Measurements from ENCODE around the gene SLC30A10.
"Not testable (repeated sequence)": the region's sequence is repeated elsewhere in the genome, so short reads cannot be mapped to it uniquely, and the experiment has no call there.

Gene SLC30A10

DNA sequence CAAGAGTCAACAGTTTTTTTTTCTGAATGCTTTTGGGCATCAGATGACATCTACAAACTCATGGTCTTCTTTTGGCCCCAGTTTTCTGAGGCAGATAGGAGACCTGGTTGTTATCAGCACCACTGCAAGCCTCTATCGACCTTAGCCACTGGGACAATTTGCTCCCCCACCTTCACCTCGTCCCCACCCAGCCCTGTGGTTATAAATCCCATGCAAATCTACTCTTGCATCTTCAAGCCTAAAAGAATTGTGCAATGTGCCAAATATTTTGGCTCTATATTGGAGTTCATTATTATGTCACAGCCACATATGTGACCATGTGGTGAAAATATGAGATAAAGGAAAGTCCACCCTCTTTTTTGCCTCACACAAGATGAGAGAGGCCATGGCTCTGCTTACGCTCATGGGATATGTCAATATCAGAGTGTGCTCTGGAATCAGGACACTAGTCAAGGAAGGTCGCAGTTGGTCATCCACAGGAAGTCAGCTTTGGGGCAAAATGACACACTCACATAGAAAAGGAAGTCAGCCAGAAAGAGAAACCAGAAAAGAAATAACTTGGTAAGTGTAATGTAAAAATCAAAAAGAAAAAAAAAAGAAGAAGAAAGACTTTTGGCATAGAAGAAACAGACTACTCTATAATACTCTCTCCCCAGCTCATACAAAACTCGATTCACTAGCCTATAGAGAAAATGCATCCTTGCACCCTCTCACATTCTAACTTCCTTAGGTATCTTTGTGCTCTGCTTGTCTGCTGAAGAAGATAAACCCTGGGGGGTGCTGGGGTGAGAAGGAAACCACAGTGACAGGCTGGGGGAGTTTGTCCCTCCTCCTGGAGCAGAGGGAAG, 21.2 kb downstream of the SLC30A10 start:
- H3K27me3 ChIP-seq (ENCODE audit: low read depth, low read length): no peaks in the 10 kb centered on the region
- no peaks in the 10 kb centered on the region for H3K9me3 ChIP-seq (ENCODE audit: control insufficient read depth in 1 of 2, low read length in 2 of 2)
- H3K36me3 ChIP-seq (ENCODE audit: control insufficient read depth in 1 of 2, insufficient read depth in 2 of 2, low read length in 2 of 2): no peaks in the 10 kb centered on the region
- no peak overlapping the region for H3K4me3 ChIP-seq (ENCODE audit: low read depth in 1 of 2, low read length in 2 of 2)
- H3K4me1 ChIP-seq (ENCODE audit: control insufficient read depth in 1 of 2, insufficient read depth in 2 of 2, low read length in 2 of 2): no peaks in the 10 kb centered on the region
- H3K27ac ChIP-seq (ENCODE audit: low read length): no peak overlapping the region

DNA sequence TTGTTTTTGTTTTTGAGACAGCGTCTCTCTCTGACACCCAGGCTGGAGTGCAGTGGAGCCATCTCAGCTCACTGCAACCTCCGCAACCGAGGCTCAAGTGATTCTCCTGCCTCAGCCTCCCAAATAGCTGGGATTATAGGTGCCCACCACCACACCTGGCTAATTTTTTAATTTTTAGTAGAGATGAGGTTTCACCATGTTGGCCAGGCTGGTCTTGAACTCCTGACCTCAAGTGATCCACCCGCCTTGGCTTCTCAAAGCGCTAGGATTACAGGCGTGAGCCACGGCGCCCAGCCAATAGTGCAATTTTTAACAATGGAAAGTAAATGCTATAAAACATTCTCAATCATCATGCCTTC, 21.8 kb downstream of the SLC30A10 start:
- H3K27me3 ChIP-seq (ENCODE audit: low read depth, low read length); H3K4me3 ChIP-seq (ENCODE audit: low read depth in 1 of 2, low read length in 2 of 2); H3K9me3 ChIP-seq (ENCODE audit: control insufficient read depth in 1 of 2, low read length in 2 of 2); H3K36me3 ChIP-seq (ENCODE audit: control insufficient read depth in 1 of 2, insufficient read depth in 2 of 2, low read length in 2 of 2); H3K4me1 ChIP-seq (ENCODE audit: control insufficient read depth in 1 of 2, insufficient read depth in 2 of 2, low read length in 2 of 2); H3K27ac ChIP-seq (ENCODE audit: low read length): not testable (repeated sequence)

GRCh38 chr1:219905524-219905923, 22.8 kb downstream of the SLC30A10 start:
- H3K9me3 ChIP-seq (ENCODE audit: control insufficient read depth in 1 of 2, low read length in 2 of 2): no peaks in the 10 kb centered on the region
- no peaks in the 10 kb centered on the region for H3K27me3 ChIP-seq (ENCODE audit: low read depth, low read length)
- H3K36me3 ChIP-seq (ENCODE audit: control insufficient read depth in 1 of 2, insufficient read depth in 2 of 2, low read length in 2 of 2): no peaks in the 10 kb centered on the region
- no peak overlapping the region for H3K27ac ChIP-seq (ENCODE audit: low read length)
- no peaks in the 10 kb centered on the region for H3K4me1 ChIP-seq (ENCODE audit: control insufficient read depth in 1 of 2, insufficient read depth in 2 of 2, low read length in 2 of 2)
- no peak overlapping the region for H3K4me3 ChIP-seq (ENCODE audit: low read depth in 1 of 2, low read length in 2 of 2)

DNA sequence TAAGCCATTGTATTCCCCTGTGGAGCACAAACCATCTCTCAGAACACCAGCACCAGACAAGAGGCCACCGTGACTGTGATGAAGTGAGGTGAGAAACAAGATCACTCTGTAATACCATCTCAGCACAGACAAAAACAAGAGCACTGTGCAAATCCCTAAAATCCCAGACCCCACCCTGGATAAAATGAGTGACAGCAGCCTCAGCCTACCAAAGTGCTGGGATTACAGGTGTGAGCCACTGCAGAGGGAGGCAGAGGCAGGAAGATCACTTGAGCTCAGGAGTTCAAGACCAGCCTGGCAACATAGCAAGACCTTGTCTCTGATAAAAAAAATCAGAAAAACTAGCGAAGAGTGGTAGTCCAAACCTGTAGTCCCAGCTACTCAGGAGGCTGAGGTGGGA, 23.4 kb downstream of the SLC30A10 start:
- Histone ChIP-seq H3K27me3 (ENCODE audit: low read depth, low read length) (no peaks in the 10 kb centered on the region), H3K9me3 (ENCODE audit: control insufficient read depth in 1 of 2, low read length in 2 of 2) (no peaks in the 10 kb centered on the region), H3K27ac (ENCODE audit: low read length) (no peak overlapping the region), H3K4me3 (ENCODE audit: low read depth in 1 of 2, low read length in 2 of 2) (no peak overlapping the region), H3K4me1 (ENCODE audit: control insufficient read depth in 1 of 2, insufficient read depth in 2 of 2, low read length in 2 of 2) (no peaks in the 10 kb centered on the region), H3K36me3 (ENCODE audit: control insufficient read depth in 1 of 2, insufficient read depth in 2 of 2, low read length in 2 of 2) (no peaks in the 10 kb centered on the region)

GRCh38 chr1:219903353-219903871, 24.9 kb downstream of the SLC30A10 start:
- no peak overlapping the region for H3K4me3 ChIP-seq (ENCODE audit: low read depth in 1 of 2, low read length in 2 of 2)
- H3K9me3 ChIP-seq (ENCODE audit: control insufficient read depth in 1 of 2, low read length in 2 of 2): no peaks in the 10 kb centered on the region
- no peaks in the 10 kb centered on the region for H3K4me1 ChIP-seq (ENCODE audit: control insufficient read depth in 1 of 2, insufficient read depth in 2 of 2, low read length in 2 of 2)
- no peak overlapping the region for H3K27ac ChIP-seq (ENCODE audit: low read length)
- H3K36me3 ChIP-seq (ENCODE audit: control insufficient read depth in 1 of 2, insufficient read depth in 2 of 2, low read length in 2 of 2): no peaks in the 10 kb centered on the region
- H3K27me3 ChIP-seq (ENCODE audit: low read depth, low read length): no peaks in the 10 kb centered on the region

GRCh38 chr1:219902951-219903350, 25.4 kb downstream of the SLC30A10 start:
- H3K36me3 ChIP-seq (ENCODE audit: control insufficient read depth in 1 of 2, insufficient read depth in 2 of 2, low read length in 2 of 2): no peaks in the 10 kb centered on the region
- no peaks in the 10 kb centered on the region for H3K27me3 ChIP-seq (ENCODE audit: low read depth, low read length)
- no peaks in the 10 kb centered on the region for H3K4me1 ChIP-seq (ENCODE audit: control insufficient read depth in 1 of 2, insufficient read depth in 2 of 2, low read length in 2 of 2)
- H3K27ac ChIP-seq (ENCODE audit: low read length): no peak overlapping the region
- H3K4me3 ChIP-seq (ENCODE audit: low read depth in 1 of 2, low read length in 2 of 2): no peak overlapping the region
- no peaks in the 10 kb centered on the region for H3K9me3 ChIP-seq (ENCODE audit: control insufficient read depth in 1 of 2, low read length in 2 of 2)

DNA sequence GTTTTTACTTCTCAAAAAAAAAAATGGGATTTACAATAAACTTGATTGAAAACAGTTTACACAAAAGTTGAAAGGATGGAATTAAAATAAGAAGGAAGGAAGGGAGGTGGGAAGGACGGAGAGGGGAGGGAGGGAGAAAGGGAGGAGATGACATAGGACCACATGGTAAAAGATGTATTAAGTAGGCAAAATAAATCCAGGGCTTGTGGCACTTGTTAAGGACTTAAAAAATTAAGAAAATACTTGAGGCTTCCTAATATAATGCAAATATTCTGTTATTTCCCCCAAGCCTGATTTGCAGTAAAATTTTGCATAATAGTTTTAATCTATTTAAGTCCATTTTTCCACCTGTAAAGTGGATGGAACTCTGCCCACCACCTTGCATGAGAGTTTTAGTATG, 27.5 kb downstream of the SLC30A10 start:
- no peak overlapping the region for H3K27ac ChIP-seq (ENCODE audit: low read length)
- H3K27me3 ChIP-seq (ENCODE audit: low read depth, low read length): no peaks in the 10 kb centered on the region
- H3K4me3 ChIP-seq (ENCODE audit: low read depth in 1 of 2, low read length in 2 of 2): no peak overlapping the region
- H3K36me3 ChIP-seq (ENCODE audit: control insufficient read depth in 1 of 2, insufficient read depth in 2 of 2, low read length in 2 of 2): no peaks in the 10 kb centered on the region
- no peaks in the 10 kb centered on the region for H3K9me3 ChIP-seq (ENCODE audit: control insufficient read depth in 1 of 2, low read length in 2 of 2)
- H3K4me1 ChIP-seq (ENCODE audit: control insufficient read depth in 1 of 2, insufficient read depth in 2 of 2, low read length in 2 of 2): no peaks in the 10 kb centered on the region

- no peak overlapping the region for H3K4me3 ChIP-seq (ENCODE audit: low read depth in 1 of 2, low read length in 2 of 2)
- H3K4me1 ChIP-seq (ENCODE audit: control insufficient read depth in 1 of 2, insufficient read depth in 2 of 2, low read length in 2 of 2): no peaks in the 10 kb centered on the region
- no peaks in the 10 kb centered on the region for H3K27me3 ChIP-seq (ENCODE audit: low read depth, low read length)
- H3K27ac ChIP-seq (ENCODE audit: low read length): no peak overlapping the region
- no peaks in the 10 kb centered on the region for H3K36me3 ChIP-seq (ENCODE audit: control insufficient read depth in 1 of 2, insufficient read depth in 2 of 2, low read length in 2 of 2)
- H3K9me3 ChIP-seq (ENCODE audit: control insufficient read depth in 1 of 2, low read length in 2 of 2): no peaks in the 10 kb centered on the region
Observed at GRCh38 chr1:219900201-219900600, 28.2 kb downstream of the SLC30A10 start.

DNA sequence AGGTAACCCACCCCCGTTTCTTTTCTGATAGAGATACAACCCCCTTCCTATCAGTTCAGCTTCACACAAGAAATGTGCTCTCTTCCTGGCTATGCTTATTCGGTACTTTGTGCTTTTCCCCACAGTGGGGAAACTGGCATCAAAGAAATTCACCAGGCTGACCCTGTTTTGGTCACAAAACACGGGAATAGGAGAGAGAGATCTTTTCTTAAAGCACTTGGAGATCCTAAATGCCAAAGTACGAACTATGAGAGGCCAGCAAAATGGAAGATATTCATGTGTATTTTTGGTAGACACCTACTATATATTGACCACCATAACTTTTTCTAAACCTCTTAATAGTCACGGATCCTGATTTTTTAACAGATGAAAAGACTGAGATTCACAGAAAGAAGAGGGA, 30.0 kb downstream of the SLC30A10 start:
- Histone ChIP-seq H3K27ac (ENCODE audit: low read length) (no peak overlapping the region), H3K4me1 (ENCODE audit: control insufficient read depth in 1 of 2, insufficient read depth in 2 of 2, low read length in 2 of 2) (no peaks in the 10 kb centered on the region), H3K36me3 (ENCODE audit: control insufficient read depth in 1 of 2, insufficient read depth in 2 of 2, low read length in 2 of 2) (no peaks in the 10 kb centered on the region), H3K27me3 (ENCODE audit: low read depth, low read length) (no peaks in the 10 kb centered on the region), H3K9me3 (ENCODE audit: control insufficient read depth in 1 of 2, low read length in 2 of 2) (peaks cover 0 to 1% of the 10 kb centered on the region in 2 donors), H3K4me3 (ENCODE audit: low read depth in 1 of 2, low read length in 2 of 2) (no peak overlapping the region)

GRCh38 chr1:219897914-219898313, 30.4 kb downstream of the SLC30A10 start:
- no peak overlapping the region for H3K27ac ChIP-seq (ENCODE audit: low read length)

GRCh38 chr1:219892271-219892670, 36.1 kb downstream of the SLC30A10 start:
- not testable (repeated sequence) for H3K4me1 ChIP-seq (ENCODE audit: control insufficient read depth in 1 of 2, insufficient read depth in 2 of 2, low read length in 2 of 2); H3K4me3 ChIP-seq (ENCODE audit: low read depth in 1 of 2, low read length in 2 of 2)

More at GRCh38 chr1:219897914-219898313, 30.4 kb downstream of the SLC30A10 start:
- Histone ChIP-seq H3K27me3 (ENCODE audit: low read depth, low read length) (no peaks in the 10 kb centered on the region), H3K9me3 (ENCODE audit: control insufficient read depth in 1 of 2, low read length in 2 of 2) (peaks cover 0 to 3% of the 10 kb centered on the region in 2 donors), H3K36me3 (ENCODE audit: control insufficient read depth in 1 of 2, insufficient read depth in 2 of 2, low read length in 2 of 2) (no peaks in the 10 kb centered on the region), H3K4me1 (ENCODE audit: control insufficient read depth in 1 of 2, insufficient read depth in 2 of 2, low read length in 2 of 2) (no peaks in the 10 kb centered on the region), H3K4me3 (ENCODE audit: low read depth in 1 of 2, low read length in 2 of 2) (no peak overlapping the region)

GRCh38 chr1:219891846-219892245, 36.5 kb downstream of the SLC30A10 start:
- H3K4me1 ChIP-seq (ENCODE audit: control insufficient read depth in 1 of 2, insufficient read depth in 2 of 2, low read length in 2 of 2); H3K9me3 ChIP-seq (ENCODE audit: control insufficient read depth in 1 of 2, low read length in 2 of 2); H3K27ac ChIP-seq (ENCODE audit: low read length); H3K27me3 ChIP-seq (ENCODE audit: low read depth, low read length); H3K36me3 ChIP-seq (ENCODE audit: control insufficient read depth in 1 of 2, insufficient read depth in 2 of 2, low read length in 2 of 2); H3K4me3 ChIP-seq (ENCODE audit: low read depth in 1 of 2, low read length in 2 of 2): not testable (repeated sequence)

More at GRCh38 chr1:219892271-219892670, 36.1 kb downstream of the SLC30A10 start:
- H3K27ac ChIP-seq (ENCODE audit: low read length); H3K27me3 ChIP-seq (ENCODE audit: low read depth, low read length); H3K36me3 ChIP-seq (ENCODE audit: control insufficient read depth in 1 of 2, insufficient read depth in 2 of 2, low read length in 2 of 2); H3K9me3 ChIP-seq (ENCODE audit: control insufficient read depth in 1 of 2, low read length in 2 of 2): not testable (repeated sequence)
